Effector memory CD8-positive, alpha-beta T cell (primary cell): ENCODE measurements around the gene HTT.
A peak's percentile ranks its signal among the peaks of the same experiment; 100 is the strongest.
"Not testable (repeated sequence)": the region's sequence is repeated elsewhere in the genome, so short reads cannot be mapped to it uniquely, and the experiment has no call there.

Experiments used
- ATAC-seq: fragments of 150-1000 bp; cut with Tn5 transposase; replicated peaks from 2 replicates; pipeline ENCODE4 v1.10.0; 2021; ENCODE audit warnings: mild to moderate bottlenecking, moderate library complexity
- DNase-seq, 3 experiments: peaks; one replicate each; pipeline ENCODE4 v3.0.0; 2021
- H3K27ac Mint-ChIP-seq, 2 donors: one replicate each; pipeline ENCODE4 v1.8.0; 2022; ENCODE audit warnings: mild to moderate bottlenecking in 2 of 2, mixed read lengths in 2 of 2, moderate library complexity in 2 of 2
- H3K27me3 Mint-ChIP-seq, 2 donors: one replicate each; pipeline ENCODE4 v1.8.0; 2022; ENCODE audit warnings: mixed read lengths in 2 of 2
- H3K36me3 Mint-ChIP-seq: one replicate; pipeline ENCODE4 v1.8.0; 2022; ENCODE audit warnings: mild to moderate bottlenecking, moderate library complexity, mixed read lengths; ENCODE audit not compliant: insufficient read depth
- H3K4me1 Mint-ChIP-seq, 2 donors: one replicate each; pipeline ENCODE4 v1.8.0; 2022; ENCODE audit warnings: low read depth in 2 of 2, mixed read lengths in 2 of 2
- H3K4me3 Mint-ChIP-seq, 2 donors: one replicate each; pipeline ENCODE4 v1.8.0; 2022; ENCODE audit warnings: mild to moderate bottlenecking in 2 of 2, mixed read lengths in 2 of 2, moderate library complexity in 2 of 2
- H3K9me3 Mint-ChIP-seq, 2 donors: one replicate each; pipeline ENCODE4 v1.8.0; 2022; ENCODE audit warnings: mixed read lengths in 2 of 2

HTT gene

GRCh38 chr4:3077796-3078195 lies 3.3 kb downstream of the HTT start:
- Mint-ChIP-seq H3K27me3 (no peaks in the 10 kb centered on the region), H3K9me3 (no peaks in the 10 kb centered on the region), H3K4me3 (no peak overlapping the region), H3K27ac (no peak overlapping the region), H3K36me3 (peaks cover 12% of the 10 kb centered on the region), H3K4me1 (peaks cover 21 to 25% of the 10 kb centered on the region in 2 donors)
- ATAC-seq, result no peak
- DNase-seq, result no peak

DNA sequence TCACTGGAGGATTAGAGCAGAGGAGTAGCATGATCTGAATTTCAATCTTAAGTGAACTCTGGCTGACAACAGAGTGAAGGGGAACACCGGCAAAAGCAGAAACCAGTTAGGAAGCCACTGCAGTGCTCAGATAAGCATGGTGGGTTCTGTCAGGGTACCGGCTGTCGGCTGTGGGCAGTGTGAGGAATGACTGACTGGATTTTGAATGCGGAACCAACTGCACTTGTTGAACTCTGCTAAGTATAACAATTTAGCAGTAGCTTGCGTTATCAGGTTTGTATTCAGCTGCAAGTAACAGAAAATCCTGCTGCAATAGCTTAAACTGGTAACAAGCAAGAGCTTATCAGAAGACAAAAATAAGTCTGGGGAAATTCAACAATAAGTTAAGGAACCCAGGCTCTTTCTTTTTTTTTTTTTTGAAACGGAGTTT lies 5.2 kb downstream of the HTT start:
- peak overlapping the region in 1 of 2 donors; percentile 9 for H3K27ac Mint-ChIP-seq

GRCh38 chr4:3082925-3083515 lies 8.5 kb downstream of the HTT start:
- ATAC-seq (no peak), DNase-seq (no peak)
- Mint-ChIP-seq H3K4me3 (no peak overlapping the region), H3K9me3 (no peaks in the 10 kb centered on the region), H3K4me1 (peaks cover 25 to 26% of the 10 kb centered on the region in 2 donors), H3K27ac (no peak overlapping the region), H3K36me3 (peaks cover 19% of the 10 kb centered on the region), H3K27me3 (no peaks in the 10 kb centered on the region)

More for the DNA sequence above, 5.2 kb downstream of the HTT start:
- no peaks in the 10 kb centered on the region for H3K9me3 Mint-ChIP-seq
- H3K4me3 Mint-ChIP-seq, result no peak overlapping the region
- DNase-seq (no peak), ATAC-seq (no peak)
- no peaks in the 10 kb centered on the region for H3K27me3 Mint-ChIP-seq
- peaks cover 12% of the 10 kb centered on the region for H3K36me3 Mint-ChIP-seq
- H3K4me1 Mint-ChIP-seq, result peaks cover 25 to 32% of the 10 kb centered on the region in 2 donors

DNA sequence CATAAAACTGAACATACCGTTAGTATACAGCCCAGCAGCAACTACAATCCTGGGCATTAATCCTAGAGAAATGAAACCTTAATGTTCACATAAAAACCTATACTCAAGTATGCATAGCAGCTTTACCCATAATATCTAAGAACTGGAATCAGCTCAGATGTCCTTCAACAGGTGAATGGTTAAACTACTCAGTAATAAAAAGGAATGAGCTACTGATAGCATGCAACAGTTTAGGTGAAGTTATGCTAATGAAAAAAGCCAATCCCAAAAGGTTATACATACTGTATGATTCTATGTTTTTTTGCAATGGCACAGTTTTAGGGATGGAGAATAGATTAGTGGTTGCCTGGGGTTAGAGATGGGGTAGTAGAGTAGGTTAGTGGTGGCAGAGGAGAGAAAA lies 9.3 kb downstream of the HTT start:
- no peak overlapping the region for H3K27ac Mint-ChIP-seq
- ATAC-seq, result no peak
- H3K4me3 Mint-ChIP-seq, result no peak overlapping the region

GRCh38 chr4:3085948-3086670 lies 11.6 kb downstream of the HTT start:
- Mint-ChIP-seq H3K4me3 (no peak overlapping the region), H3K27ac (peak overlapping the region in 1 of 2 donors; percentile 60), H3K27me3 (no peaks in the 10 kb centered on the region), H3K9me3 (no peaks in the 10 kb centered on the region), H3K36me3 (peaks cover 30% of the 10 kb centered on the region), H3K4me1 (peaks cover 18 to 26% of the 10 kb centered on the region in 2 donors)
- ATAC-seq (no peak), DNase-seq (no peak)

More for the DNA sequence above, 9.3 kb downstream of the HTT start:
- Mint-ChIP-seq H3K27me3 (no peaks in the 10 kb centered on the region), H3K36me3 (peaks cover 26% of the 10 kb centered on the region), H3K4me1 (peaks cover 26 to 28% of the 10 kb centered on the region in 2 donors), H3K9me3 (no peaks in the 10 kb centered on the region)
- no peak for DNase-seq

DNA sequence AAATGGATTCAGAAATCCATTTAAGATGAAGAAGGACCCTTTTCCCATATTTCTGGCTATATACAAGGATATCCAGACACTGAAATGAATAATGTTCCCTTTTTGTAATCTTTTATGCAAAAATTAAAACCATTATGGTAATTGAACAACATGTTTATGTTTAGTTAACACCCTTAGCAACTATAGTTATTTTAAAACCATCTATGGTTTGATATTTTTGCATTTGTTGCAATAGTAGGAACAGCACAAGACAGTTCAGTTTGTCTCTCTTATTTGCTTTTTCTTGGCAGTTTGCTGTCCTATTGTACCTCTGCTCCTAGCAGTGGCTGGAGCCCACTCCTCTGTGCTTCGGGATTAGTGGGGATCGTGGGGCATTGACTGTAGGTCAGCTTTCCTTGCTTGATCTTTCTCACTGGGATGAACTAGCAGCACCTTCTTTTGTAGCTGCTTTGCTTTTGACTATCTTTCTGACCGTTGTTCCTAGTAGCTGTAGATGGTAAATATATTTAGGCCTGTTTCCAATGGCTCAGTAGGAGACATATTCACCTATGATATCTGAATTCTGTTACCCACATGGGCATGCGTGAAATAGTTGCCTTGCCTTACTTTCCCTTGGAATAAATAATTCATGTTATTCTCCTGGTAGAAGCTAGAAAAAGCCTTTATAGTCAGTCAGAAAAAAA lies 12.8 kb downstream of the HTT start:
- no peak overlapping the region for H3K27ac Mint-ChIP-seq
- H3K27me3 Mint-ChIP-seq, result no peaks in the 10 kb centered on the region
- peaks cover 18 to 26% of the 10 kb centered on the region in 2 donors for H3K4me1 Mint-ChIP-seq
- peaks cover 30% of the 10 kb centered on the region for H3K36me3 Mint-ChIP-seq
- H3K9me3 Mint-ChIP-seq, result no peaks in the 10 kb centered on the region
- DNase-seq (no peak), ATAC-seq (no peak)
- no peak overlapping the region for H3K4me3 Mint-ChIP-seq

DNA sequence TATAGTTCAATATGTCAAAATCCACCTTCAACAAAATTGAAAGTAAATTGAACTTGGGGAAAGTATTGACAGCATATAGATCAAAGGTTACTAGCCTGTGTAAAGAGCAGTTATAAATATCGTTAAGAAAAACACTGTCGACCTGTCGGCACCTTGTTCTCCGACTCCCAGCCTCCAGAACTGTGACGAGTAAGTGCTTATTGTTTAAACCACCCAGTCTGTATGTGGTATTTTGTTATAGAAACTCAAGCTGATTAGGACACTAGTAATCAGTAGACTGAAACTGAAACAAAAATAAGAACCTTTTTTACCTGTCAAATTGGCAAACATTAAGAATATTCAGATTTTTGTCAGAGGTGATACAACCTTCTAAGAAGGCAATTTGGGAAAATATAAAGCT lies 17.0 kb downstream of the HTT start:
- Mint-ChIP-seq H3K4me1 (peaks cover 4 to 7% of the 10 kb centered on the region in 2 donors), H3K9me3 (no peaks in the 10 kb centered on the region), H3K4me3 (no peak overlapping the region), H3K27me3 (no peaks in the 10 kb centered on the region), H3K36me3 (peaks cover 38% of the 10 kb centered on the region), H3K27ac (no peak overlapping the region)
- no peak for ATAC-seq
- no peak for DNase-seq

GRCh38 chr4:3094701-3095100 lies 20.2 kb downstream of the HTT start:
- H3K27ac Mint-ChIP-seq, H3K9me3 Mint-ChIP-seq, H3K27me3 Mint-ChIP-seq, H3K4me3 Mint-ChIP-seq, DNase-seq, ATAC-seq: not testable (repeated sequence)
- peaks cover 2 to 10% of the 10 kb centered on the region in 2 donors for H3K4me1 Mint-ChIP-seq
- H3K36me3 Mint-ChIP-seq, result peaks cover 11% of the 10 kb centered on the region

GRCh38 chr4:3096202-3096601 lies 21.7 kb downstream of the HTT start:
- no peaks in the 10 kb centered on the region for H3K27me3 Mint-ChIP-seq
- H3K4me3 Mint-ChIP-seq, result no peak overlapping the region
- no peaks in the 10 kb centered on the region for H3K9me3 Mint-ChIP-seq
- no peak for DNase-seq
- peaks cover 2 to 12% of the 10 kb centered on the region in 2 donors for H3K4me1 Mint-ChIP-seq
- no peak for ATAC-seq
- H3K36me3 Mint-ChIP-seq, result peaks cover 16% of the 10 kb centered on the region
- H3K27ac Mint-ChIP-seq, result no peak overlapping the region

DNA sequence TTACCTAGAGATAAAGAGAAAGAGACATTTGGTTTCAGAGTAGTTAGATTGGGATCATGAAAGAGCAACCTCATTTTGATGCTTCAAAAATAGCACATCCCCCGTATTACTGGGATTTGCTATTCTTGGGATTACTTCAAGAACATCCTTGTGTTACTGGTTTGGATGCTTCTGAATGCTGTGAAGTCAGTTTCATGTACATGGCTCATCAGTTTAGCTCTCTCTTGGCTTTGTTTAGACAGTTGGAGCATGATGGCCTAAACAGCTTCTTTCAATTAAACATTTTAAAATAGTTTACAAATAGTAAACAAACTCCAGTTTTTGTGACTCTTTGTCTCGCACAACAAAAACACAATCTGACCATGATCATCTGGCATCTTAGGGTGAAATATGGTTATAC lies 23.9 kb downstream of the HTT start:
- Mint-ChIP-seq H3K9me3 (no peaks in the 10 kb centered on the region), H3K36me3 (peaks cover 32% of the 10 kb centered on the region), H3K4me3 (no peak overlapping the region), H3K4me1 (peaks cover 6 to 12% of the 10 kb centered on the region in 2 donors), H3K27ac (no peak overlapping the region), H3K27me3 (no peaks in the 10 kb centered on the region)
- DNase-seq, result no peak
- ATAC-seq, result no peak

GRCh38 chr4:3106339-3107186 lies 32.1 kb downstream of the HTT start:
- no peak overlapping the region for H3K4me3 Mint-ChIP-seq
- H3K27ac Mint-ChIP-seq, result peak overlapping the region in 1 of 2 donors; percentile 83
- no peaks in the 10 kb centered on the region for H3K9me3 Mint-ChIP-seq
- H3K4me1 Mint-ChIP-seq, result peaks cover 5 to 9% of the 10 kb centered on the region in 2 donors
- H3K27me3 Mint-ChIP-seq, result no peaks in the 10 kb centered on the region
- ATAC-seq (peak; percentile 99), DNase-seq (peak; percentile 78 to 86 (median 80))
- peaks cover 69% of the 10 kb centered on the region for H3K36me3 Mint-ChIP-seq

GRCh38 chr4:3107271-3107670 lies 32.8 kb downstream of the HTT start:
- DNase-seq (no peak), ATAC-seq (no peak)
- H3K27ac Mint-ChIP-seq, result no peak overlapping the region
- peaks cover 63% of the 10 kb centered on the region for H3K36me3 Mint-ChIP-seq
- H3K4me1 Mint-ChIP-seq, result peaks cover 5 to 10% of the 10 kb centered on the region in 2 donors
- no peaks in the 10 kb centered on the region for H3K9me3 Mint-ChIP-seq
- no peak overlapping the region for H3K4me3 Mint-ChIP-seq
- no peaks in the 10 kb centered on the region for H3K27me3 Mint-ChIP-seq

GRCh38 chr4:3107691-3108121 lies 33.2 kb downstream of the HTT start:
- Mint-ChIP-seq H3K27me3 (no peaks in the 10 kb centered on the region), H3K36me3 (peaks cover 60% of the 10 kb centered on the region), H3K4me3 (no peak overlapping the region), H3K27ac (no peak overlapping the region), H3K9me3 (no peaks in the 10 kb centered on the region), H3K4me1 (peaks cover 8 to 10% of the 10 kb centered on the region in 2 donors)
- DNase-seq, result no peak
- ATAC-seq, result no peak
